Measurements from ENCODE around the gene SLC38A4. TPM values are rescaled to one million over a fixed set of nuclear protein-coding genes. Genes with fewer than 3 reads are reported as not detected.

The SLC38A4 gene
- total RNA-seq, 1 donor from 2014 or later: 1.9 TPM

DNA sequence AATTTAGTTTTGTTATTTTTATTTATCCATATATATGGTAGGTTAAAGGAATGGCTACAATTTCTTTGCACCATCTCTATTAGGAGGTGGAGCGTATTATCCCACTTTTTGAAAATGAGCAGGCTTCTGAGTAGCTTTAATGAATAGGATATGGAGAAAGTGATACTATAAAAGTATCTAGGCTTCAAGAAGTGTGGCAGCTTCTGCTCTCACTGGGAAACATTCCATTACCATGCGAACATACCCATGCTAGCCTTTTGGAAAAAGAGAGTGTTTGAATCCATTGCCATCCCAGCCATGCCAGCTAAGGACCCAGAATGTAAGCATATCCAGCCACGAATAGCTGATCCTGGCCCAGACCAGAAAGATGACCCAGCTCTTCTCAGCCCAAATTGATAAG, 107.3 kb downstream of the SLC38A4 start:
- DNase-seq: no peak
- ATAC-seq: no peak
- Histone ChIP-seq H3K4me1 (peaks cover 5% of the 10 kb centered on the region), H3K27me3 (no peaks in the 10 kb centered on the region), H3K27ac (no peak overlapping the region), H3K4me3 (no peak overlapping the region), H3K9me3 (no peaks in the 10 kb centered on the region), H3K36me3 (no peaks in the 10 kb centered on the region)
- TF ChIP-seq, protein P1, sequence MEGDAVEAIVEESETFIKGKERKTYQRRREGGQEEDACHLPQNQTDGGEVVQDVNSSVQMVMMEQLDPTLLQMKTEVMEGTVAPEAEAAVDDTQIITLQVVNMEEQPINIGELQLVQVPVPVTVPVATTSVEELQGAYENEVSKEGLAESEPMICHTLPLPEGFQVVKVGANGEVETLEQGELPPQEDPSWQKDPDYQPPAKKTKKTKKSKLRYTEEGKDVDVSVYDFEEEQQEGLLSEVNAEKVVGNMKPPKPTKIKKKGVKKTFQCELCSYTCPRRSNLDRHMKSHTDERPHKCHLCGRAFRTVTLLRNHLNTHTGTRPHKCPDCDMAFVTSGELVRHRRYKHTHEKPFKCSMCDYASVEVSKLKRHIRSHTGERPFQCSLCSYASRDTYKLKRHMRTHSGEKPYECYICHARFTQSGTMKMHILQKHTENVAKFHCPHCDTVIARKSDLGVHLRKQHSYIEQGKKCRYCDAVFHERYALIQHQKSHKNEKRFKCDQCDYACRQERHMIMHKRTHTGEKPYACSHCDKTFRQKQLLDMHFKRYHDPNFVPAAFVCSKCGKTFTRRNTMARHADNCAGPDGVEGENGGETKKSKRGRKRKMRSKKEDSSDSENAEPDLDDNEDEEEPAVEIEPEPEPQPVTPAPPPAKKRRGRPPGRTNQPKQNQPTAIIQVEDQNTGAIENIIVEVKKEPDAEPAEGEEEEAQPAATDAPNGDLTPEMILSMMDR (IDR thresholded peaks at IDR 0.05): no peak
- intact Hi-C loops (cut with DNase I): no loop called here

DNA sequence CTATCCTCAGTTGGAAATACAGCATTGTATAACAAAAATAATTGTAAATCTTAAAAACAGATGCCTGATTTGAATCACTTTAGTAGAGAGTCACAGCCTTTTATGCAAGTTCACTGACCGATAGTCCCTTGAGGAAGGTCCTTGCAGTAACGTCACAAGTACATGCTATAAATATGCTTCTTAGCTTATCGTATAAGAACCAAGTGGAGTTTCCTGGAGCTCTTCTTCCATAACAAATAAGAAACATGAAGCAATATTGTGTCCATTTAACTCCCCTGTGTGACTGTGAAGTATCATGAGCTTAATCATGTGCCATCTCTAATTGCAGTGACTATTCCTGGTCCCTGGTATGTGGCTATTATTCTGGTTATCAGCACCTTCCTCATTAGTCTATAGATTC, 107.9 kb downstream of the SLC38A4 start:
- H3K9me3 ChIP-seq: no peaks in the 10 kb centered on the region
- DNase-seq (no peak), ATAC-seq (no peak)
- H3K4me3 ChIP-seq: no peak overlapping the region
- H3K4me1 ChIP-seq: no peaks in the 10 kb centered on the region
- H3K27me3 ChIP-seq: no peaks in the 10 kb centered on the region
- H3K36me3 ChIP-seq: no peaks in the 10 kb centered on the region
- intact Hi-C loops (cut with DNase I): no loop called here
- TF ChIP-seq, protein P1 (IDR thresholded peaks at IDR 0.05): no peak
- no peak overlapping the region for H3K27ac ChIP-seq

DNA sequence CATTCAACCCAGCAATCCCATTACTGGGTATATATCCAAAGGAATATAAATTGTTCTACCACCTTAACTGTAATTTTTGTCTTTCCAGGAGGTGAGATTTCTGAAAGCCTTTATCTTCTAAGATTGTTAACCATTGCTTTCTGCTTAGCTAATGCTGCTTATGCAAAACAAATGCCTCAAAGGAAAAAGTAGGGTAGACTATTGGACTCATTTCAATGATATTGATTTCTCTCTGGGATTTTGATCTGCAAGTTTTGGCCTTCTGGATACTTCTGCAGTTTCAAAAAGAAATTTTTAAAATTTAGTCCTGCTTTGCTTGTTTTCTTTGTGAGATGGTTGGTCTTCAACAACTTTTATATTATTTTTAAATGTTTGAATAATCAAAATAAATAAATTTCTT, 108.6 kb downstream of the SLC38A4 start:
- TF ChIP-seq, protein P1 (IDR thresholded peaks at IDR 0.05): no peak
- Histone ChIP-seq H3K9me3 (no peaks in the 10 kb centered on the region), H3K36me3 (no peaks in the 10 kb centered on the region), H3K27me3 (no peaks in the 10 kb centered on the region), H3K4me1 (no peaks in the 10 kb centered on the region), H3K27ac (no peak overlapping the region), H3K4me3 (no peak overlapping the region)
- ATAC-seq (no peak), DNase-seq (no peak)
- intact Hi-C loops (cut with DNase I): no loop called here

All from upper lobe of right lung (tissue), 1 donor.